HAP-1 (cell line): Measurements from ENCODE around the gene ZNF576.
"Not testable (repeated sequence)": the region's sequence is repeated elsewhere in the genome, so short reads cannot be mapped to it uniquely, and the experiment has no call there.

Source experiments
- DNase-seq, 2 experiments: peaks; one replicate each; pipeline ENCODE4 v3.0.0-alpha.2; 2016 to 2020; ENCODE audit warnings: low spot score in 2 of 2
- H3K27me3 ChIP-seq: fragments of 250-450 bp; sonication (Bioruptor Pico); 2 replicates; pipeline ENCODE4 v1.5.1; 2020; ENCODE audit warnings: low read depth, mild to moderate bottlenecking, moderate library complexity
- H3K36me3 ChIP-seq: fragments of 250-450 bp; sonication (Bioruptor Pico); replicated peaks from 2 replicates; pipeline ENCODE4 v1.5.1; 2020; ENCODE audit warnings: mild to moderate bottlenecking
- H3K4me1 ChIP-seq: fragments of 250-450 bp; sonication (Bioruptor Pico); 2 replicates; pipeline ENCODE4 v1.5.1; 2020; ENCODE audit warnings: mild to moderate bottlenecking
- H3K4me3 ChIP-seq: fragments of 250-450 bp; sonication (Bioruptor Pico); 2 replicates; pipeline ENCODE4 v1.5.1; 2020; ENCODE audit warnings: mild to moderate bottlenecking, moderate library complexity
- H3K9me3 ChIP-seq: fragments of 250-450 bp; sonication (Bioruptor Pico); 2 replicates; pipeline ENCODE4 v1.5.1; 2020; ENCODE audit warnings: mild to moderate bottlenecking, moderate library complexity
- in situ Hi-C: fragments of 300-500 bp; cut with MboI; formaldehyde crosslinking; loops from 3 replicates; pipeline ENCODE4 v1.14.3; 2020; ENCODE audit warnings: low sequenced_read_pairs, inconsistent platforms, mixed read lengths

Gene ZNF576

DNA sequence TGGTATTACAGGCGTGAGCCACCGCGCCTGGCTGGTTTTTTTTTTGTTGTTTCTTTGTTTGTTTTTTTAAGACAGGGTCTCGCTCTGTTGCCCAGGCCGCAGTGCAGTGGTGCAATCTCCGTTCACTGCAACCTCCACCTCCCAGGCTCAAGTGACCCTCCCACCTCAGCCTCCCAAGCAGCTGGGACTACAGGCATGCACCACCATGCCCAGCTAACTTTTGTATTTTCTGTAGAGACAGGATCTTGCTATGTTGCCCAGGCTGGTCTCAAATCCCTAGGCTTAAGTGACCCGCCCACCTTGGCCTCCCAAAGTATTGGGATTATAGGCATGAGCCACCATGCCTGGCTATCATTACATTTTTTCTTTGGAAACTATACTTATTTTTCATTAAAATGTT, 53.9 kb downstream of the ZNF576 start:
- in situ Hi-C loops: loop anchor here (10.0 kb wide), 1 partner anchor 205 kb away; no protein-coding TSS in a partner anchor
- not testable (repeated sequence) for H3K9me3 ChIP-seq, DNase-seq, H3K4me3 ChIP-seq, H3K4me1 ChIP-seq, H3K36me3 ChIP-seq, H3K27me3 ChIP-seq
